Stimulated activated CD4-positive, alpha-beta T cell treated with anti-CD3 and anti-CD28 coated beads, Interleukin-15, amount 100 ng/mL, for 48 hours (primary cell): ENCODE results near the gene PTAR1.
"Not testable (repeated sequence)": the region's sequence is repeated elsewhere in the genome, so short reads cannot be mapped to it uniquely, and the experiment has no call there.

Source experiments
- DNase-seq, 2 donors: peaks; one replicate each; pipeline ENCODE4 v3.0.0-alpha.2; 2020; ENCODE audit warnings: low read depth in 2 of 2

Gene PTAR1

DNA sequence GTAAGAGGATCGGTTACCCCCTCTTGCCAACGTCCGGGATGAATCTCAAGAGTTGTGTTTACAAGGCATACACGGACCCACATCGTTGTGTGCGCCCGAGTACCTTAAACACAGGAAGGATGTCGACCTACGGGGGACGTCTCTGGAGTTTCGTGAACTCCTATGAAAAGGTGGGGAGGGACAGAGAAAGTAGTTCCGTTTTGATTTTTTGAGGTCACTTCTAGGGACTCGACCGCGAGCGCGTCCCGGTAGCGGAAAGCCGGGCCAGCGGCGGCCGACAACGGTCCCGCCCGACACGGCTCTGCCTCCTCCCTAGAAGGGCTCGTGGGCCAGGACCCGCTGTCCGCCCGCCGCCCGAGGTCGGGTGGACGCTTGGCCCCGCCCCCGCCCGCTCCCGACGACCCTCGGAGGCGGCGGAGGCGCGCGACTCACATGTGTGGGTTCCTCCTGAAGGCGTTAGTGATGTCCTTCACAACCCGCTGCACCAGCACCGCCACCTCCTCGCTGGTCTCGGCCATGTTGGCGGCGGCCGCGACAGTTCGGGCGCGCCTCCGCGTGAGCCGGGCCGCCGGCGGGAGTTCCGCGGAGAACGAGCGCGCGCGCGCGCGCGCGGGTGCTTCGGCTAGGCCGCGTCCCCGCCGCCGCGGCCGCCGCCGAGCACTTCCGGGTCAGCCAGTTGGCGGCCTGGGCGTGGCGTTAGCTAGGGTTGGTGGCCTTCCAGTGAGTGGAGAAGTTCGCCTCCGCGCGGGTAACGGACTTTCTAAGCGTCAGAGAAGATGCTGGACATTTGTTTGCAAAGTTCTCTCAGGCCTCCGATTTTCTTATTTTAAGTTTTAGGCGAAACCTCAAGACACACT lies at the start of gene PTAR1:
Gene PTAR1, minus strand, starts transcription at position 591 of the 857 bp plus-strand sequence. Its CDS starts 73 bp downstream, at position 518.
- peak; percentile 79 to 86 for DNase-seq

- DNase-seq, result peak in 1 of 2 donors; percentile 10
Observed at GRCh38 chr9:69809304-69809863, 49.6 kb upstream of the PTAR1 start.

DNA sequence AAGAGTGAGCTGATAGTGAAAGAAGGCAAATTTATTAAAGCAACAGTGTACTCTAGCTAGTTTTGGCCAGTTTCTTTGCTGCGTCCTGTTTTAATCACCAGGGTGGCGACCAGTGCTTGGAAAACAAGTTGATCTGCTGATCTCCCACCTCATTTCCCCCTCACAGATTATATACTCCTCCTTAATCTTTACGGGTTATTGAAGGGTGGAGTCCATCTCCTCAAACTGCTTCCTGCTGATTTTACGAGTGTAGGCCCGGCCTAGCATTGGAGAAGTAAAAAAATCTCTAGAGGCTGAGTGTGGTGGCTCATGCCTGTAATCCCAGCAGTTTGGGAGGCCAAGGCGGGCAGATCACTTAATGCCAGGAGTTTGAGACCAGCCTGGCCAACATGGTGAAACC lies 46.8 kb upstream of the PTAR1 start:
- no peak for DNase-seq

- DNase-seq, result no peak
Observed at GRCh38 chr9:69805962-69806515, 46.2 kb upstream of the PTAR1 start.

- no peak for DNase-seq
Observed at GRCh38 chr9:69801989-69802388, 42.2 kb upstream of the PTAR1 start.

DNA sequence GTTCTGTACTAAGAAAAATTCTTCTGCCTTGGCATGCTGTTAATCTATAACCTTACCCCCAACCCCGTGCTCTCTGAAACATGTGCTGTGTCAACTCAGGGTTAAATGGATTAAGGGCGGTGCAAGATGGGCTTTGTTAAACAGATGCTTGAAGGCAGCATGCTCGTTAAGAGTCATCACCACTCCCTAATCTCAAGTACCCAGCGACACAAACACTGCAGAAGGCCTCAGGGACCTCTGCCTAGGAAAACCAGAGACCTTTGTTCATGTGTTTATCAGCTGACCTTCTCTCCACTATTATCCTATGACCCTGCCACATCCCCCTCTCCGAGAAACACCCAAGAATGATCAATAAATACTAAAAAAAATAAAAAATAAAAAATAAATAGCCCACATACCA lies 40.2 kb upstream of the PTAR1 start:
- DNase-seq, result not testable (repeated sequence)

DNA sequence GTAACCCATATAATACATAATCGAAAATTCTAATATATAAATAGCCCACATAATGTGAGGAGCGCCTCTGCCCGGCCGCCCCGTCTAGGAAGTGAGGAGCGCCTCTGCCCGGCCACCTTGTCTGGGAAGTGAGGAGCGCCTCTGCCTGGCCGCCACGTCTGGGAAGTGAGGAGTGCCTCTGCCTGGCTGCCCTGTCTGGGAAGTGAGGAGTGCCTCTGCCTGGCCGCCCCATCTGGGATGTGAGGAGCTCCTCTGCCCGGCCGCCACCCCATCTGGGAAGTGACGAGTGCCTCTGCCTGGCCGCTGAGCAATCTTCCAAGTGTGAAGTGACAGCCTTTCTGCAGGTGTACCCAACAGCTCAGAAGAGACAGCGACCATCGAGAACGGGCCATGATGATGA lies 39.7 kb upstream of the PTAR1 start:
- DNase-seq, result not testable (repeated sequence)

GRCh38 chr9:69798744-69799143 lies 38.9 kb upstream of the PTAR1 start:
- DNase-seq, result no peak

GRCh38 chr9:69797675-69798074 lies 37.9 kb upstream of the PTAR1 start:
- DNase-seq, result no peak

- DNase-seq, result no peak
Observed at GRCh38 chr9:69794356-69794755, 34.5 kb upstream of the PTAR1 start.

DNA sequence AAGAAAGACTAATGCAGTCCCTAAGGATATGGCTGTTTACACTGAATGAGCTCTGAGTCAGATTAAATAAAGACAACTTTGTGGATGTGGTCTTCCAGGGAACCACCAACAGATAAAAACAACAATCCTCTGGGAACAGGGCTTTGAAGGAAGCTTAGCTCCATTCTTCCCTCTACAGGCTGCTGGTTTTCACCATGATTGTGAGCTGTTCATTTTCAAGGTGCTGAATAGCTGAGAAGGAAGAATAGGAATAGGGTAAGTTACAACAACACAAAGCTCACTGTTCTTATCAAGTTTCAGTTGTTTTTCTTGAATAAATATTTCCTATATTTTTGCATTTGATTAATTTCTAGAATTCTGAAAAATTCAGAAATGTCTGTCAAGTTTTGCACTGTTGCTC lies 25.9 kb upstream of the PTAR1 start:
- no peak for DNase-seq

DNA sequence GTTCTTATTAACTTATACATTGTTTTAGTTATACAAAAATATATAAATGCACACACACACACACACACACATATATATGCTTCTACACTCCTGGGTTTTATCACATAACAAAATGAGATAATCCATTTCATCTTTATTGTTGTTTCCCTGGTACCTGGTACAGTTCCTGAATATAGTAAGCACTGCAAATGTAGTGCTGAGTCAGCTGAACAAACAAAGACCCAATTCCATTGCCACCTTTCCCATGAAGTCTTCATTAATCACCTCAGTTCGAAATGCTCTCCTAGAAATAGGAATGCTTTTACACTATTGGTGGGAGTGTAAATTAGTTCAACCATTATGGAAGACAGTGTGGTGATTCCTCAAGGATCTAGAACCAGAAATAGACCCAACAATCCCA lies 13.4 kb upstream of the PTAR1 start:
- no peak for DNase-seq

- no peak for DNase-seq
Observed at GRCh38 chr9:69771775-69772418, 12.1 kb upstream of the PTAR1 start.

GRCh38 chr9:69768716-69769115 lies 8.9 kb upstream of the PTAR1 start:
- DNase-seq, result no peak

DNA sequence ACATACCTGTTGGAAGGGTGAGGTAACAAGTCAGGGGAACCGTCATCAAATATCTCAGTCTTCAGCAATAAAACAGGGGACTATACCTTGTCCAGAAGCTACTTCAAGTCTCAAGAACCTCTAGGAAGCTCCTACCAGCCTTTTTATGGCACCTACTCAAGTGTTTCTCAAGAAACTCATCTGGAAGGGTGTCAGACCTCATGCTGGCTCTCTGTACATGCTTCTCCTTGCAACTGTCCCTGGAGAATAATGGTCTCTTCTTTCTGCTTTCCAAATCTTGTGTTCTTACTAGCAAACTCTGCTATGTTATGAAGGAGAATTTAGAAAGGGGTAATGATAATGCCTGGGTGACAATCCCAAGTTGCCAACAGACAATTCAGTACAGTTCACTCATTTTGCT lies 8.3 kb upstream of the PTAR1 start:
- no peak for DNase-seq

GRCh38 chr9:69763862-69764261 lies 4.1 kb upstream of the PTAR1 start:
- not testable (repeated sequence) for DNase-seq

DNA sequence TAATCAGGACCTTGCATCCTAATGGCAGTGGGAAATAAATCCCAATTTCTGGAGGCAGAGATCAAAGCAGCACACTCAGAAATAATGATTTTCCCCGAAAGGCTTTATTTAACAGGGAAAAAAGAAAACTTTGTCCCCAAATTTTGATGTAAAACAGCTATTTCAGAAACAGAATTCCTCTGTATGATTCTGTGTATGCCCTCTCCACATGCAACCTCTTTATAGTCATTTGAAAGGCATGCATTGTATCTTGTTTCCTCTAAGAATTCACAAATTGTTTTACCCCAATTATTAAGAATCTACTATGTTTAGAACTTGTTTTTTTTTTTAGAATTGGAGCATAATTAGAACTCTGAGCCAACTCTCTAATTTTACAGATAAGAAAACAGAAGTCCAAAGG lies 2.7 kb upstream of the PTAR1 start:
- no peak for DNase-seq

DNA sequence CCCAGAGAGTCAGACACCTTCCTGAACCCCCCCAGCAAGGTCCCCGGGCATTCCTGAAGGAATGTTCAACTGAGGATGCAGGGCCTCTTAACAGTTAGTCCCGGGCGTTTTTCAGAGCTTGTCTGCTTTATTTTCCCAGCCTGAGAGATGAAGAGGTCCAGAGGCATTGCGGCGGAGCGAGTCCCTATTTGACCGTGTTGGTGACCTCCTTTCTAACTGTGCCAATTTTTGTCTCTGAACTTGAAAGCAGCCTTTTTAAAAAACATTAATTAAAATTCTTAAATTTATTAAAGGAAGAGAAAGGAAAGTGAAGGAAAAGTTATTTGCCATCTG lies 433 bp upstream of the PTAR1 start:
- DNase-seq, result no peak

DNA sequence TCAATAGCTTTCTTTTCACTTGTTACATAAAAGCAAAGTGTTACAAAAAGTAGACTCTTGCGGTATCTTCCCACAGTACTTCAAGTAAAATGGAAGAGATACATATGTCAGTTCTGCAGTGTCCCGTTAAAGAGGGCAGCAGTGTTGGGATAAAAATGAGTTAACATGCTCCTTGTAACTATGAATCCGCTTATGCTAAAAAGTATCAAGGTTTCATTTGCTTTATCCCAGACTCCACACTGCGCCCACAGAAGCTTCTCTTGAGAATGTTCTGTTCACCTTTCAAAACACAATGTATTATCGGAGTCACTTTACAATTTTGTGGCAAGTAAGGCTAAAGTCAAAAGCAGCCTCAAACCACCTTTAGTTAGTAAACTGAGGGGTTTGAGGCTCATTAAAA lies 790 bp downstream of the PTAR1 start:
- no peak for DNase-seq

DNA sequence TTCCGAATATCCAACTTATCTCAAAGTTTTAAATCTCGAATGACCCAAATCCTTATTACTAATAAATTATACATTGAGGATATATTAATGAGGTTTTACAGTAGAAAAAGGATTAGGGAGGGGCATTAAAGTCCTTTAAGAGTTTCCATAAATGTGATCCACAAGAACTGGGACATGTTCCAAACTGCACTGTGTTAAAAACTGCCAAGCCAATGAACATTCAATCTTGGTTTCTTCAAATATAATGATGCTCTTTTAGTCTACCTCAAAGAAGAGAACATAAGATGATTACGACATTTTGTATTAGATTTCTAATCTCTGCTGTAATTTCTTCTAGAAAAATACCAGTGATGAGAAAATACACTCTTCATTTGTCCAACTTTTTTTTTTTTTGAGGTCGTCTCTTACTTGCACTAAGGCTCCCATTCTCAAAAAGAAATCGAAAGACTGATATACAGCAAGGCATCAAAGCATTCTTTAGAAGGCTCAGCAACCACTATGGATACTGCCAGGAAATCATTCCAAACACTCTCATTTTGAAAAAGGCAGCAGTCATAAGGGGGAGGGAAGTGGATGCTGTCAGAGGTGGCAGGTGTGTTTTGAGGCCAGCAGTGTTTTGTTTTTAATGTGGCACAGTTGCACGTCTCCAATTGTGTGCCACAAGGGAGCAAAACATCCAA lies 1.7 kb downstream of the PTAR1 start:
- DNase-seq, result no peak

GRCh38 chr9:69755205-69755604 lies 4.6 kb downstream of the PTAR1 start:
- no peak for DNase-seq

- no peak for DNase-seq
Observed at GRCh38 chr9:69753830-69754229, 6.0 kb downstream of the PTAR1 start.
